SH-SY5Y (cell line): ENCODE measurements around the gene SACM1L.

Experiments
- GATA2 ChIP-seq: IDR thresholded peaks from 2 replicates; pipeline ENCODE4 v1.6.1; 2011; ENCODE audit warnings: mild to moderate bottlenecking, low read depth, low read length
- GATA3 ChIP-seq: IDR thresholded peaks from 2 replicates; pipeline ENCODE4 v1.6.1; 2011; ENCODE audit warnings: low read depth, mild to moderate bottlenecking, low read length, moderate library complexity

GRCh38 chr3:45776611-45777010 lies 87.4 kb downstream of the SACM1L start:
- TF ChIP-seq GATA2 (no peak), GATA3 (no peak)
